Adrenal gland (tissue), 12 donors: ENCODE measurements around the gene MYLK. TPM values are rescaled to one million over a fixed set of nuclear protein-coding genes. Genes with fewer than 3 reads are reported as not detected.

ENCODE experiments used
- DNase-seq, 7 donors: peaks; one replicate each; pipeline ENCODE4 v3.0.0-alpha.2; 2019 to 2020
- H3K27ac ChIP-seq, 5 donors: fragments of 200-600 bp; sonication (generic) in 4 of 5; 1 replicate in 3 of 5; 2 replicates in 2 of 5; pipeline versions ENCODE4 v1.5.1 to v1.8.0; 2016 to 2020; ENCODE audit warnings: mild to moderate bottlenecking in 1 of 5
- H3K27me3 ChIP-seq: fragments of 200-600 bp; 2 replicates; pipeline ENCODE4 v1.8.0; 2021
- H3K36me3 ChIP-seq, 2 donors: fragments of 200-600 bp; replicated peaks in 1 of 2; 1 replicate in 1 of 2; 2 replicates in 1 of 2; pipeline versions ENCODE4 v1.5.1 to v1.8.0; 2018 to 2022
- H3K4me1 ChIP-seq, 2 donors: fragments of 200-600 bp; replicated peaks in 1 of 2; 1 replicate in 1 of 2; 2 replicates in 1 of 2; pipeline versions ENCODE4 v1.5.1 to v1.8.0; 2018 to 2021
- H3K4me3 ChIP-seq, 4 donors: fragments of 200-600 bp; sonication (generic) in 3 of 4; one replicate each; pipeline ENCODE4 v1.5.1; 2016 to 2018
- H3K9me3 ChIP-seq, 3 donors: fragments of 200-600 bp; sonication (generic) in 1 of 3; replicated peaks in 1 of 3; 1 replicate in 2 of 3; 2 replicates in 1 of 3; pipeline versions ENCODE4 v1.5.1 to v1.8.0; 2016 to 2021
- POLR2A ChIP-seq, 2 donors: fragments of 450-650 bp; IDR thresholded peaks; one replicate each; pipeline ENCODE4 v1.6.1; 2017; ENCODE audit warnings: antibody characterized with exemption in 2 of 2, mild to moderate bottlenecking in 2 of 2, moderate library complexity in 1 of 2
- WGBS, 4 donors: extraction: QIAGEN DNeasy Blood & Tissue Kit in 2 of 4; methylation state at CpG; one replicate each; pipeline versions ENCODE4 v1.1.5 to v1.1.7; 2013 to 2017; 5-methylcytosine and 5-hydroxymethylcytosine counted together
- intact Hi-C, 2 donors: fragments of 100-400 bp; cut with DNase I; formaldehyde crosslinking; loops; one replicate each; pipeline versions ENCODE4 v1.14.1 to v1.15.0; 2022 to 2023
- polyA plus RNA-seq, 3 donors: library from polyadenylated mRNA; stranded (reverse); fragments of 200-250 nt in 2 of 3; fragments of 350-450 nt in 1 of 3; fragmentation: Illumina TruSeq in 1 of 3; extraction: RNeasy Lipid Tissue Mini Kit (QIAGEN cat#74804) in 1 of 3; gene quantifications; one replicate each; pipeline ENCODE4 v1.2.3, GENCODE V29; 2013 to 2014
- total RNA-seq, 9 donors: library from RNA; depleted of rRNA in 4 of 9; stranded (reverse); fragments of >200 nt in 4 of 9; fragments of 120-200 nt in 1 of 9; fragmentation: NEBNext Ultra II Directional in 1 of 9; extraction: Animal tissue kit (Norgen Biotek cat#: 25700) in 1 of 9; gene quantifications; one replicate each; pipeline versions ENCODE4 v1.1.0 to v1.2.4, GENCODE V29; 2013 to 2023
- TF ChIP-seq, protein P1 (sequence below), 6 experiments: fragments of 450-650 bp in 4 of 6; fragments of 200-600 bp in 2 of 6; sonication (generic) in 1 of 6; IDR thresholded peaks; 1 replicate in 5 of 6; 2 replicates in 1 of 6; pipeline versions ENCODE4 v1.5.1 to v1.8.0; 2016 to 2021; ENCODE audit warnings: antibody characterized with exemption in 6 of 6, mild to moderate bottlenecking in 2 of 6, moderate library complexity in 1 of 6
- donor health status: healthy with polysubstance abuse.
- donor health status: Bipolar disorder and iron deficiency.
- donor health status: DM: yes; HTN: yes; CAD: no.
- donor health status: DM: no; HTN: no; CAD: no.
- donor health status: DM: no; HTN: no; CAD: no.
- donor health status: DM: yes; HTN: yes; CAD: no.

The MYLK gene
- total and polyA plus RNA-seq, 12 donors = 13.3 to 124 (median 53.8) TPM

DNA sequence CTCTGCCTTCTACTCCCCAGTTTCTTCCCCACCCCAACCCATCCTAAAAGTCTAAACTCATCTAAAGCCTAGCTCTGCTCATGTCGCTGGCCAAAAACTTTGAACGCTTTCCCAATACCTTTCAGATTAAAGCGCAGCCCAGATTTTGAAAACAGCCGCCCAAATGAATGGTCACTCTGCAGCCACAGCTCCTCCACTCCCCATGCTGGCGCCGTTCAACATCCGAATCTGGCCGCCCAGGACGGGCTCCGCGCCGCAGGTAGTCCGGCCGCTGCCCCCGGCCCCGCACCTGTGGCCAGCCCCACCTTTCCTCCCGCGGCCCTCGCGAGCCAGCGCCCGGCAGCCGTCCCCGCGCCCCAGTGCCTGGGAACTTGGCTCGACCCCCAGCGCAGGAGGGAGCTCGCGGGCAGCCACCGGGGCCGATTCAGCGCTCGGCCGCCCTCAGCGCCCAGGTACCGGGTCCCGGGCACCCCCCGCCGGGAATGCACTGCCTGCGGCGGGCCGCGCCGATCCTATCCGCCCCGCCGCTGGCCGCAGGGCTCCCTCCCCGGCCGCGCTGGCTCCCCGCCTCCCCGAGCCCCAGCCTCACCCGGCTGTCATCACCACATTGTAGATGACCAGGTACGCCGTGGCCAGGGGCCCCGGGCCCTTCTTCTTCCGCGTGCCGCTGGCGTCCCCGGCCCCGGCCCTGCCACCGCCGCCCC lies 299.7 kb downstream of the MYLK start:
- WGBS, 4 donors = 0 to 1% (median 0%) methylated on average over 4 to 65 of the region's 65 CpGs
- Histone ChIP-seq H3K27me3 (no peaks in the 10 kb centered on the region), H3K4me3 (peak overlapping the region; percentile 56 to 97 (median 72)), H3K27ac (peak overlapping the region; percentile 35 to 96 (median 92)), H3K4me1 (peaks cover 9 to 31% of the 10 kb centered on the region in 2 donors), H3K9me3 (no peaks in the 10 kb centered on the region), H3K36me3 (peaks cover 0 to 11% of the 10 kb centered on the region in 2 donors)
- peak; percentile 44 to 70 (median 63) for DNase-seq
- TF ChIP-seq POLR2A (IDR thresholded peaks at IDR 0.05) = peak in 1 of 2 donors; percentile 58
- TF ChIP-seq, protein P1, sequence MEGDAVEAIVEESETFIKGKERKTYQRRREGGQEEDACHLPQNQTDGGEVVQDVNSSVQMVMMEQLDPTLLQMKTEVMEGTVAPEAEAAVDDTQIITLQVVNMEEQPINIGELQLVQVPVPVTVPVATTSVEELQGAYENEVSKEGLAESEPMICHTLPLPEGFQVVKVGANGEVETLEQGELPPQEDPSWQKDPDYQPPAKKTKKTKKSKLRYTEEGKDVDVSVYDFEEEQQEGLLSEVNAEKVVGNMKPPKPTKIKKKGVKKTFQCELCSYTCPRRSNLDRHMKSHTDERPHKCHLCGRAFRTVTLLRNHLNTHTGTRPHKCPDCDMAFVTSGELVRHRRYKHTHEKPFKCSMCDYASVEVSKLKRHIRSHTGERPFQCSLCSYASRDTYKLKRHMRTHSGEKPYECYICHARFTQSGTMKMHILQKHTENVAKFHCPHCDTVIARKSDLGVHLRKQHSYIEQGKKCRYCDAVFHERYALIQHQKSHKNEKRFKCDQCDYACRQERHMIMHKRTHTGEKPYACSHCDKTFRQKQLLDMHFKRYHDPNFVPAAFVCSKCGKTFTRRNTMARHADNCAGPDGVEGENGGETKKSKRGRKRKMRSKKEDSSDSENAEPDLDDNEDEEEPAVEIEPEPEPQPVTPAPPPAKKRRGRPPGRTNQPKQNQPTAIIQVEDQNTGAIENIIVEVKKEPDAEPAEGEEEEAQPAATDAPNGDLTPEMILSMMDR (IDR thresholded peaks at IDR 0.05) = peak in 2 of 6 experiments; percentile 1 to 10
- intact Hi-C loops = no loop called here

DNA sequence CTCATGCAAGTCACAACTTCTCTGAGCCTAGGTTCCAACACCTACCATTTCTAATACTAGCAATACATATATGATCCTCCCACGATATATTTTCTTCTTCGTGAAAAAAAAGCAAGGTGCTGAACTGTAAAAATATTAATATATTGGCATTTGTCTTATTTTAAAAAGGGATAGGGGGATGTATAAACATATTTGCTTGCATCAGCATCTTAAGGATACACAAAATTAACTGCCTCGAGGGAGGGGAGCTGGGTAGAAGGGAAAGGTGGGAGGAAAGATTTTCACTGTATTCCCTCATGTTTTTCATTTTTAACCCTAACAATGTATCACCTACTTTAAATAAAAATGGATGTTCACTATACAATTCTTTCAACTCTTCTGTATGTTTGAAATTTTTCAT lies 300.6 kb downstream of the MYLK start:
- 73 to 79% (median 73%) methylated on average over 3 of the region's 3 CpGs for WGBS, 4 donors
- no peak overlapping the region for H3K27ac ChIP-seq
- H3K4me3 ChIP-seq = no peak overlapping the region
- H3K36me3 ChIP-seq = peaks cover 0 to 16% of the 10 kb centered on the region in 2 donors
- intact Hi-C loops = no loop called here
- no peaks in the 10 kb centered on the region for H3K9me3 ChIP-seq
- TF ChIP-seq POLR2A (IDR thresholded peaks at IDR 0.05) = no peak
- TF ChIP-seq, protein P1 (IDR thresholded peaks at IDR 0.05) = no peak
- DNase-seq = no peak
- peaks cover 9 to 31% of the 10 kb centered on the region in 2 donors for H3K4me1 ChIP-seq
- H3K27me3 ChIP-seq = no peaks in the 10 kb centered on the region

DNA sequence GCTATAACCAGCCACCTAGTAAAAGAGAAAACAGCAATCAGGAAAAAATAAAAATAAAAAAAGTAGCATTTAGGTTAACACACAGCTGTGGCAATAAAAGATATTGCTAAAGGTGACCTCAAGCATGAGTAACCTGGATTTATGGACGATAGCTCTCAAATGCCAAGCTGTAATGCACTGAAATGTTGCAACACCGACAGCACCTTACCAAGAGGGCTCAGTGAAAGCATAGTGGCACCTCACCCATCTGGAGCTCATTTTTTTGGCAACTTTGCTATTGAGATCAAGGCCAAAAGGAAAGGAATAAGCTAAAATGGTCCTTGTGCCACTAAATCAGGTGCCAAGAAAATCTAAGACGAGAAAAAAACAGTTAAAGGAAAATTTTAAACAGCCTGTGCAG lies 301.8 kb downstream of the MYLK start:
- Histone ChIP-seq H3K36me3 (peaks cover 0 to 21% of the 10 kb centered on the region in 2 donors), H3K27me3 (no peaks in the 10 kb centered on the region), H3K4me1 (peaks cover 9 to 31% of the 10 kb centered on the region in 2 donors), H3K9me3 (no peaks in the 10 kb centered on the region), H3K4me3 (no peak overlapping the region), H3K27ac (no peak overlapping the region)
- peak in 3 of 7 donors; percentile 23 to 34 (median 23) for DNase-seq
- 44 to 51% (median 47%) methylated on average over 3 of the region's 3 CpGs for WGBS, 4 donors
- TF ChIP-seq, protein P1 (IDR thresholded peaks at IDR 0.05) = no peak
- no peak for TF ChIP-seq POLR2A (IDR thresholded peaks at IDR 0.05)
- intact Hi-C loops = no loop called here

DNA sequence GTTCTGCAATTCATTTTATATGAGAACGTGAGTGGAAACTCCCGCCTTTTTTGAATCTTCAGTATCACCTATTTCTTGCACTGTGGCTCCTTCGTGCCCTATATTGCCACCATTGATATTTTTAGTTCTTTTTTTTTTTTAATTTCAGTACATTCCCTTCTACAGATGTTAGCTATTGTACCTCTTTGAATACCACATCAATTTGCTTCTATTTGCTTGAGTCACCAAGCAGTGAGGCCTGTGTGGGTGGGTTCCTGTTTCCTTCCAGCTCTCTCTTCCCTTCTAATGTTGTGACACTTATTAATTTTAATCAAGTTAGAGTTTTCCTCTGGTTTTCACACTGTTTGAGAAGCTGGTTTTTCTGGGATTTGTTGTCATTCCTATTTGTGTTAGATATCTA lies 308.0 kb downstream of the MYLK start:
- no peaks in the 10 kb centered on the region for H3K9me3 ChIP-seq
- no peak overlapping the region for H3K27ac ChIP-seq
- TF ChIP-seq, protein P1 (IDR thresholded peaks at IDR 0.05) = no peak
- no peak for TF ChIP-seq POLR2A (IDR thresholded peaks at IDR 0.05)
- intact Hi-C loops = no loop called here
- 80 to 88% (median 83%) methylated on average over 3 of the region's 3 CpGs for WGBS, 4 donors
- no peak overlapping the region for H3K4me3 ChIP-seq
- DNase-seq = no peak
- no peaks in the 10 kb centered on the region for H3K27me3 ChIP-seq
- no peaks in the 10 kb centered on the region for H3K4me1 ChIP-seq
- H3K36me3 ChIP-seq = peaks cover 0 to 18% of the 10 kb centered on the region in 2 donors
